Measurements from ENCODE around the gene PLEKHJ1. TPM values are rescaled to one million over a fixed set of nuclear protein-coding genes. Genes with fewer than 3 reads are reported as not detected.

The PLEKHJ1 gene
- total RNA-seq, 4 donors from 2014 or later: 50.1 to 72.4 (median 61.6) TPM

- H3K9me3 ChIP-seq: no peaks in the 10 kb centered on the region
- ATAC-seq: no peak
- no peak overlapping the region for H3K4me3 ChIP-seq
- peaks cover 14 to 42% of the 10 kb centered on the region in 2 donors for H3K4me1 ChIP-seq
- in situ Hi-C loops (cut with MboI; ENCODE audit: low sequenced_read_pairs in 4 of 4): no loop called here
- H3K36me3 ChIP-seq: peaks cover 0 to 48% of the 10 kb centered on the region in 2 donors
- peak overlapping the region in 3 of 4 donors; percentile 35 to 86 (median 82) for H3K27ac ChIP-seq
- no peak for TF ChIP-seq POLR2A (IDR thresholded peaks at IDR 0.05)
- TF ChIP-seq, protein P1, sequence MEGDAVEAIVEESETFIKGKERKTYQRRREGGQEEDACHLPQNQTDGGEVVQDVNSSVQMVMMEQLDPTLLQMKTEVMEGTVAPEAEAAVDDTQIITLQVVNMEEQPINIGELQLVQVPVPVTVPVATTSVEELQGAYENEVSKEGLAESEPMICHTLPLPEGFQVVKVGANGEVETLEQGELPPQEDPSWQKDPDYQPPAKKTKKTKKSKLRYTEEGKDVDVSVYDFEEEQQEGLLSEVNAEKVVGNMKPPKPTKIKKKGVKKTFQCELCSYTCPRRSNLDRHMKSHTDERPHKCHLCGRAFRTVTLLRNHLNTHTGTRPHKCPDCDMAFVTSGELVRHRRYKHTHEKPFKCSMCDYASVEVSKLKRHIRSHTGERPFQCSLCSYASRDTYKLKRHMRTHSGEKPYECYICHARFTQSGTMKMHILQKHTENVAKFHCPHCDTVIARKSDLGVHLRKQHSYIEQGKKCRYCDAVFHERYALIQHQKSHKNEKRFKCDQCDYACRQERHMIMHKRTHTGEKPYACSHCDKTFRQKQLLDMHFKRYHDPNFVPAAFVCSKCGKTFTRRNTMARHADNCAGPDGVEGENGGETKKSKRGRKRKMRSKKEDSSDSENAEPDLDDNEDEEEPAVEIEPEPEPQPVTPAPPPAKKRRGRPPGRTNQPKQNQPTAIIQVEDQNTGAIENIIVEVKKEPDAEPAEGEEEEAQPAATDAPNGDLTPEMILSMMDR (IDR thresholded peaks at IDR 0.05 in 4 of 5, conservative IDR thresholded peaks at IDR 0.05 in 1 of 5): no peak
- no peaks in the 10 kb centered on the region for H3K27me3 ChIP-seq
- intact Hi-C loops (cut with DNase I; ENCODE audit: low total_unique reads): no loop called here
- no peak for DNase-seq
Measured at GRCh38 chr19:2248136-2249009, 12.2 kb upstream of the PLEKHJ1 start.

DNA sequence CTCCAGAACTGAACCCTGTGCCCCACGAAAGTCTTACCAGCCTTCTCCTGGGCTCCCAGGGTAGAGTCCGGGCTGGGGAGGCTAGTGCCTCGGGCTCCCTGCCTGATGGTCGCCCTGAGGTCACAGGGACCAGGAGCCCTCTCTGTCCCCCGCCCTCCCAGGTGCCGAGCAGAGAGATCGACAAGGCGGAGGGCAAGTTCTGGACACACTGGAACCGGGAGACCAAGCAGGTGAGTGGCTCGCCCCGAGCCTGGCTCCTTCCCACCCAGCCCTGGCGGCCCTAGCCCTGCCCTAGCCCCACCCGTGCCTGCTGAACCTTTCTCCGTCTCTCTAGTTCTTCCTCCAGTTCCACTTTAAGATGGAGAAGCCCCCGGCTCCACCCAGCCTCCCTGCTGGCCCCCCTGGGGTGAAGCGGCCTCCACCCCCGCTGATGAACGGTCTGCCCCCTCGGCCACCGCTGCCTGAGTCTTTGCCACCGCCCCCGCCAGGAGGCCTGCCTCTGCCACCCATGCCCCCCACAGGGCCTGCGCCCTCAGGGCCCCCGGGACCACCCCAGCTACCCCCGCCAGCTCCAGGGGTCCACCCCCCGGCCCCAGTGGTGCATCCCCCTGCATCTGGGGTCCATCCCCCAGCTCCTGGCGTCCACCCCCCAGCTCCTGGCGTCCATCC is 11.4 kb upstream of the PLEKHJ1 start:
- Histone ChIP-seq H3K27ac (peak overlapping the region; percentile 58 to 86 (median 75)), H3K4me3 (no peak overlapping the region), H3K4me1 (peaks cover 9 to 41% of the 10 kb centered on the region in 2 donors), H3K27me3 (no peaks in the 10 kb centered on the region), H3K9me3 (no peaks in the 10 kb centered on the region), H3K36me3 (peaks cover 0 to 51% of the 10 kb centered on the region in 2 donors)
- intact Hi-C loops (cut with DNase I; ENCODE audit: low total_unique reads): no loop called here
- DNase-seq (no peak), ATAC-seq (peak; percentile 10 to 13)
- no peak for TF ChIP-seq POLR2A (IDR thresholded peaks at IDR 0.05)
- TF ChIP-seq, protein P1 (IDR thresholded peaks at IDR 0.05 in 4 of 5, conservative IDR thresholded peaks at IDR 0.05 in 1 of 5): no peak
- in situ Hi-C loops (cut with MboI; ENCODE audit: low sequenced_read_pairs in 4 of 4): no loop called here

DNA sequence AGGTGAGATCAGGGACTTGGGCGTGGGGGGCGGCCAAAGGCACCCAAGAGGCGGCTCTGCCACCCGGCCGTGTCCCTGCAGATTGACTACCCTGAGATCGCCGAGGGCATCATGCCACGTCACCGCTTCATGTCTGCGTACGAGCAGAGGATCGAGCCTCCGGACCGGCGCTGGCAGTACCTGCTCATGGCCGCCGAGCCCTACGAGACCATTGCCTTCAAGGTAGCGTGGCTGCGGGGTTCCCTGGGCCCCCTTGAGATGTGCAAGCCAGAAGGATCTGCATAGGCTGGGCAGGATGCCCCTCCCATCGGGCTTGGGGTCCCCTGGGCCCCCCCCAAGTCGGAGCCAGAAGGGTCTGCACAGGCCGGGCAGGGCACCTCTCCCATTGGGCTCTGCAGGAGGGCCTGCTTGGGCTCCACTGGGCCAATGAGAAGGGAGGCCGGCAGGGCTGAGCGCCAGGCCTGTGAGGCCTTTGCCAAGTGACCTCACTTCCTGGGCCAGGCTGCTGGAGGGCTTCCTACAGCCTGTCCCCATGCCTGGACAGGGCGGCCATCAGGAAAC is 10.8 kb upstream of the PLEKHJ1 start:
- Histone ChIP-seq H3K27me3 (no peaks in the 10 kb centered on the region), H3K4me3 (no peak overlapping the region), H3K9me3 (no peaks in the 10 kb centered on the region), H3K27ac (peak overlapping the region; percentile 58 to 86 (median 75)), H3K36me3 (peaks cover 0 to 51% of the 10 kb centered on the region in 2 donors), H3K4me1 (peaks cover 9 to 44% of the 10 kb centered on the region in 2 donors)
- in situ Hi-C loops (cut with MboI; ENCODE audit: low sequenced_read_pairs in 4 of 4): no loop called here
- intact Hi-C loops (cut with DNase I; ENCODE audit: low total_unique reads): no loop called here
- ATAC-seq (peak; percentile 29 to 34), DNase-seq (peak in 1 of 2 donors; percentile 79)
- TF ChIP-seq, protein P1 (IDR thresholded peaks at IDR 0.05 in 4 of 5, conservative IDR thresholded peaks at IDR 0.05 in 1 of 5): no peak
- TF ChIP-seq POLR2A (IDR thresholded peaks at IDR 0.05): no peak

GRCh38 chr19:2246014-2246620 is 10.0 kb upstream of the PLEKHJ1 start:
- Histone ChIP-seq H3K27me3 (no peaks in the 10 kb centered on the region), H3K4me3 (no peak overlapping the region), H3K4me1 (peaks cover 14 to 51% of the 10 kb centered on the region in 2 donors), H3K9me3 (no peaks in the 10 kb centered on the region), H3K27ac (no peak overlapping the region), H3K36me3 (peaks cover 0 to 51% of the 10 kb centered on the region in 2 donors)
- in situ Hi-C loops (cut with MboI; ENCODE audit: low sequenced_read_pairs in 4 of 4): no loop called here
- DNase-seq (no peak), ATAC-seq (no peak)
- intact Hi-C loops (cut with DNase I; ENCODE audit: low total_unique reads): no loop called here
- no peak for TF ChIP-seq POLR2A (IDR thresholded peaks at IDR 0.05)
- TF ChIP-seq, protein P1 (IDR thresholded peaks at IDR 0.05 in 4 of 5, conservative IDR thresholded peaks at IDR 0.05 in 1 of 5): no peak
